Lower leg skin (tissue), 4 donors: ENCODE results near the gene PTPRT. TPM values are rescaled to one million over a fixed set of nuclear protein-coding genes. Genes with fewer than 3 reads are reported as not detected.
A peak's percentile ranks its signal among the peaks of the same experiment; 100 is the strongest.

Experiments used
- DNase-seq, 2 donors: peaks; one replicate each; pipeline ENCODE4 v3.0.0-alpha.2; 2019; ENCODE audit warnings: low spot score in 2 of 2
- H3K4me3 ChIP-seq: fragments of 200-600 bp; sonication (generic); 2 replicates; pipeline ENCODE4 v1.5.1; 2017; ENCODE audit warnings: mild to moderate bottlenecking, low read depth; ENCODE audit not compliant: poor library complexity, severe bottlenecking
- POLR2A ChIP-seq, 2 donors: fragments of 450-650 bp; IDR thresholded peaks; one replicate each; pipeline ENCODE4 v1.6.1; 2016 to 2017; ENCODE audit warnings: antibody characterized with exemption in 2 of 2, mild to moderate bottlenecking in 1 of 2, moderate library complexity in 1 of 2
- WGBS, 2 donors: methylation state at CpG; one replicate each; pipeline ENCODE4 v1.1.5; 2018; 5-methylcytosine and 5-hydroxymethylcytosine counted together
- intact Hi-C: fragments of 100-400 bp; cut with DNase I; formaldehyde crosslinking; loops from one replicate; pipeline ENCODE4 v1.15.0; 2023; ENCODE audit warnings: low total_unique reads
- total RNA-seq, 4 donors: library from RNA; depleted of rRNA; stranded (reverse); fragments of >200 nt; gene quantifications; one replicate each; pipeline ENCODE4 v1.1.0, GENCODE V29; 2016
- TF ChIP-seq, protein P1 (sequence below), 3 donors: fragments of 450-650 bp; IDR thresholded peaks; one replicate each; pipeline ENCODE4 v1.5.1; 2016; ENCODE audit warnings: antibody characterized with exemption in 3 of 3, mild to moderate bottlenecking in 3 of 3, moderate library complexity in 2 of 3

Gene PTPRT
- total RNA-seq, 4 donors from 2014 or later = 0.34 to 1.4 (median 0.95) TPM

DNA sequence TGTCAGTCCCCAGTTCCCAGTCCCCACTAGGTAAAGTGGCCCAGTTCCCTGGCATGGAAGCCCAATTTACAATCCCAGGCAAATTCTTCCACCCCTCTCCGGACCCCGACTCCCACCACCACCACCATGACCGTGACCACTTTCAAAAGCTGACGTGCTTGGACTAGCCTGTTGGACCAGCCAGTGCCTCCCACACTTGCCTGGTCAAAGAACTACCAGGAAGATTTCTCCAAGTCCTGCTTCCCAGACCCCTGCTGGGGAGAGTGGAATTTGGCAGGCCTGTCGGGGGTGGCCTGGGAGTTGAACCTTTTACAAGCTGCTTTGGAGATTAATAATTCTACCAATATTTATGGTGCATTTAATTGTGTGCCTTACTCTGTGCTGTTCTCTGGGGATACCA, 1.4 kb upstream of the PTPRT start:
- intact Hi-C loops = no loop called here
- no peak for DNase-seq
- no peak overlapping the region for H3K4me3 ChIP-seq
- no peak for TF ChIP-seq POLR2A (IDR thresholded peaks at IDR 0.05)
- TF ChIP-seq, protein P1, sequence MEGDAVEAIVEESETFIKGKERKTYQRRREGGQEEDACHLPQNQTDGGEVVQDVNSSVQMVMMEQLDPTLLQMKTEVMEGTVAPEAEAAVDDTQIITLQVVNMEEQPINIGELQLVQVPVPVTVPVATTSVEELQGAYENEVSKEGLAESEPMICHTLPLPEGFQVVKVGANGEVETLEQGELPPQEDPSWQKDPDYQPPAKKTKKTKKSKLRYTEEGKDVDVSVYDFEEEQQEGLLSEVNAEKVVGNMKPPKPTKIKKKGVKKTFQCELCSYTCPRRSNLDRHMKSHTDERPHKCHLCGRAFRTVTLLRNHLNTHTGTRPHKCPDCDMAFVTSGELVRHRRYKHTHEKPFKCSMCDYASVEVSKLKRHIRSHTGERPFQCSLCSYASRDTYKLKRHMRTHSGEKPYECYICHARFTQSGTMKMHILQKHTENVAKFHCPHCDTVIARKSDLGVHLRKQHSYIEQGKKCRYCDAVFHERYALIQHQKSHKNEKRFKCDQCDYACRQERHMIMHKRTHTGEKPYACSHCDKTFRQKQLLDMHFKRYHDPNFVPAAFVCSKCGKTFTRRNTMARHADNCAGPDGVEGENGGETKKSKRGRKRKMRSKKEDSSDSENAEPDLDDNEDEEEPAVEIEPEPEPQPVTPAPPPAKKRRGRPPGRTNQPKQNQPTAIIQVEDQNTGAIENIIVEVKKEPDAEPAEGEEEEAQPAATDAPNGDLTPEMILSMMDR (IDR thresholded peaks at IDR 0.05) = no peak
- 37 to 44% methylated on average over 5 of the region's 5 CpGs for WGBS, 2 donors

DNA sequence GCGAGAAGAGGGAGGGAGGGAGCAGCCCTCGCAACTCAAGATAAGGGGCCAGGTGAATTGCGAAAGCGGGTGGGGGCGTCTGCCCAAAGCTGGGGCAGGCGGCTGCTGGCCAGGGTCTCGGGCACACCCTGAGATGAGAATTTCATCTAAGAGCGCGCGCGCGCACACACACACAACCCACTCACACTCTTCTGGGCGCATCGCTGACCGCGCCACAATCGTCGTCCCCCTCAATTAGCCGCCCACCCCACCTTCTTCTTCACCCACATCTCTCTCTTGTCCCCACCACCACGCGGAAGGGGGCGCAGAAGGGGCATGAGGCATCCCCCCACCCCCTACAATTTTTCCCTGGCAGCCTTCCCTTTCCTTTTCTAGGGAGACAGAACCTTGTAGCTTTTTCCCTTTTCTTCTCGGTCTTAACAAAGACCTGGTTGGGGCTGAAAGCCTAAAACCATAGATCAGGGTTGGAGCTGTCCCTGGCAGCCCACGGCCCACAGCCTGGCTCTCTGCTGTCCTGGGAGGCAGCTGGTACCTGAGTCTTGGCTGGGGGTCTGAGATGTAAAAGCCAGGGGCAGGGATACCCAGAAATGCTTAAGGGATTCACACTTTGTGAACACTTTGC, 737 bp upstream of the PTPRT start:
- no peak overlapping the region for H3K4me3 ChIP-seq
- TF ChIP-seq, protein P1 (IDR thresholded peaks at IDR 0.05) = no peak
- TF ChIP-seq POLR2A (IDR thresholded peaks at IDR 0.05) = no peak
- DNase-seq = no peak
- intact Hi-C loops = no loop called here
- 4 to 6% methylated on average over 24 of the region's 24 CpGs for WGBS, 2 donors

DNA sequence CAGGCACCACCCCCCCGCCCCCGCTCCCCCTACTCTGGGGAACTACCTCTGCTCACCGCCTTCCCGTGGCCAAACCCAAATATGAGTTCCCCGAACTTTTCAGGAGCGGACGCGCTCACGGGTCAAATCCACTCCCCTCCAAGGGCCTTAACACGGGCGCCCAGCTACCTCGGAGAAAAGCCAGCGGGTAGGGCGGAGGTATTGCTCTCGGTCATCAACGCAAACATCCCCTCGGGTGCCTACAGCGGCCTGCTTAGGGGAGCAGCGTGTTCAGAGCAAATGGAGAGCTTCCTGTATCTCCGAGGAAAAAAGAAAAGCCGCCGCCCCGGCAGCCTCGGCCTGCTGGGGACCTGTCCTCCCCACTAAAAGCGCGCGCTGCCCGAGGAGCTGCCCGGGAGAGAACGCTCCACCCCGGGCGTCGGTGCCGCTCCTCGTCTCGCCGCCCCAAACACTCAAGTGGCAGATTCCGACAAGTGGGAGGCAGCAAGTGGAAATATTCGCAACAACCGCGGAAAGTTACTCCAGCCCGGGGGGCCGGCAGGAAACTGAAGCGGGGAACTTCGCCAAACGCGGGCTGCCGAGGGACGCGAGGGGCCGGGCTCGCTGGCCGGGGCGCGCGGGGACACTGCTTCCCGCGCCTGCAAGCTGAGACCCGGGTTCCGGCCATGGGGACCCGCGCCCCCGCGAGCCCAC, 699 bp downstream of the PTPRT start:
- TF ChIP-seq, protein P1 (IDR thresholded peaks at IDR 0.05) = no peak
- no peak for TF ChIP-seq POLR2A (IDR thresholded peaks at IDR 0.05)
- intact Hi-C loops = loop anchor here (5.0 to 10.0 kb wide), 2 partner anchors 1294 to 1447 kb away; no protein-coding TSS in a partner anchor
- no peak for DNase-seq
- WGBS, 2 donors = 2 to 3% methylated on average over 36 to 40 of the region's 64 CpGs
- H3K4me3 ChIP-seq = no peak overlapping the region

DNA sequence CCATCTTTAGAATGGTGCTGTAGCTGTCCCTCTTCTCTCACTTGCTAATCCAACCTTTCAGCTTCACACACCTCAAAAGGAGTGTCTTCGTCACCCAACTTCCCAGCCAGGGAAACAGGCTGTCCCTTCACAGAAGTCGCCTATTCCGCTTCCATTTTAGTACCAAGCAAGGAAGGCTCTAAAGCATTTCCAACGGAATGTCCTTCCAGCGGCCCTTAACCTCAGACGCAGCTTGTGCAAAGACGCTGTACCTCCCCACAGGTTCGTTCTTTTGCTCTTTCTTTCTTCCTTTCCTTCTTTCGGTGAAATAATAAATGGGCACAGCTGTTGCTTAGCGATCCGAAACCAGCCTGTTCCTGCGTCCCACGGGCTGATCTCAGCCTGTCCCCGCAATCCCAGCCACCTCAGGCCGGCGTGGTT, 1.5 kb downstream of the PTPRT start:
- TF ChIP-seq POLR2A (IDR thresholded peaks at IDR 0.05) = no peak
- TF ChIP-seq, protein P1 (IDR thresholded peaks at IDR 0.05) = no peak
- intact Hi-C loops = loop anchor here (5.0 to 10.0 kb wide), 2 partner anchors 1293 to 1446 kb away; no protein-coding TSS in a partner anchor
- no peak for DNase-seq
- WGBS, 2 donors = 2 to 3% methylated on average over 16 of the region's 16 CpGs
- H3K4me3 ChIP-seq = no peak overlapping the region

DNA sequence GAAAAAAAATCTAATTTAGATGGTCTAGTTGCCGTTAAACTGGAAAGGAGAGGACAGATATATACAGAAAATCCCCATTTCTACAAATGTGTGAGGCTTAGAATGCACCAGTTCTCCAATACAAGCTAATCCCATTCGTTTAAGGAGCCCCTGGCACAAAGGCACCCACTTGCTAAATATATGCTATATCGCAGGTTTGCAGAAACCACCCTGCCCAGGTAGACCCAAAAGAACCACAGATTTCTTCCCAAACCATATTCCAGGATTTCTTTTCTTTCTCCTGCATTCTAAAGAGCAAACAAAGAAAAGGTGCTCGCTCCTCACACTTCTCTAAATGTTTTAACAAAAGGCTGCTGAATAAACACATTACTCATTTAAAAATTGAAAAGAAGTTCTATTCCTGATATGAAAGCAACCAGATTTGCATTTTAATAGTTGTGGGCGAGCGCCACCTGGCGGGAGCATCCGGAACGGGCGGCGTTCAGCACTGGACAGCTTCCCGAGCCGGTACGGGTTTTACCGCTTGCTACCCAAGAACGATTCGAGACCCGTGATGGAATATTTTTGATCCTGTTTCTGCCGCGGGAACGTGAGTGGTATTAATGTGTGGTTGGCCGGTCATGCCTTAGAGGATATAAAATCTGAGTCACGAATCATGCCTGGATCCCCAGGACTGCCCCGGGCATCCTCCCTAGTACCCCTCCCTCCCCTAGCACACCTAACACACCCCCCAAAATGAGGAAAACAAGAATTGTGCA, 2.1 kb downstream of the PTPRT start:
- no peak overlapping the region for H3K4me3 ChIP-seq
- intact Hi-C loops = loop anchor here (5.0 to 10.0 kb wide), 2 partner anchors 1293 to 1445 kb away; no protein-coding TSS in a partner anchor
- WGBS, 2 donors = 5 to 6% methylated on average over 24 of the region's 24 CpGs
- TF ChIP-seq, protein P1 (IDR thresholded peaks at IDR 0.05) = peak in 1 of 3 donors; percentile 24
- no peak for TF ChIP-seq POLR2A (IDR thresholded peaks at IDR 0.05)
- peak; percentile 65 to 95 for DNase-seq
